Mesendoderm (in vitro differentiated cells): ENCODE results near the gene WDTC1.
"Not testable (repeated sequence)": the region's sequence is repeated elsewhere in the genome, so short reads cannot be mapped to it uniquely, and the experiment has no call there.

Experiments used
- DNase-seq: peaks from one replicate; pipeline ENCODE4 v3.0.0; 2013
- H2AK5ac ChIP-seq: 2 replicates; pipeline ENCODE4 v1.6.1; 2013; ENCODE audit warnings: low read length, inconsistent platforms
- H2BK120ac ChIP-seq: 2 replicates; pipeline ENCODE4 v1.6.1; 2013; ENCODE audit warnings: low read depth, mild to moderate bottlenecking, low read length, moderate library complexity, mixed read lengths
- H2BK15ac ChIP-seq: replicated peaks from 2 replicates; pipeline ENCODE4 v1.6.1; 2013; ENCODE audit warnings: low read depth, mild to moderate bottlenecking, moderate library complexity
- H2BK5ac ChIP-seq: 2 replicates; pipeline ENCODE4 v1.6.1; 2013; ENCODE audit warnings: low read length, inconsistent platforms
- H3K18ac ChIP-seq: 2 replicates; pipeline ENCODE4 v1.6.1; 2013; ENCODE audit warnings: mild to moderate bottlenecking, low read length, mixed read lengths
- H3K23ac ChIP-seq: one replicate; pipeline ENCODE4 v1.6.1; 2013; ENCODE audit warnings: low read length
- H3K27ac ChIP-seq: 2 replicates; pipeline ENCODE4 v1.5.1; 2013; ENCODE audit warnings: low read depth, mild to moderate bottlenecking, inconsistent platforms, low read length, moderate library complexity
- H3K27me3 ChIP-seq: 2 replicates; pipeline ENCODE4 v1.6.1; 2013; ENCODE audit warnings: low read length, control low read depth, mild to moderate bottlenecking, inconsistent platforms; ENCODE audit not compliant: insufficient read depth, poor library complexity
- H3K36me3 ChIP-seq: 2 replicates; pipeline ENCODE4 v1.6.1; 2013; ENCODE audit warnings: low read length, inconsistent platforms; ENCODE audit not compliant: control insufficient read depth, insufficient read depth
- H3K4ac ChIP-seq: one replicate; pipeline ENCODE4 v1.6.1; 2013; ENCODE audit warnings: low read depth, mild to moderate bottlenecking, low read length, moderate library complexity
- H3K4me1 ChIP-seq: 2 replicates; pipeline ENCODE4 v1.6.1; 2013; ENCODE audit warnings: low read depth, low read length, inconsistent platforms; ENCODE audit not compliant: control insufficient read depth
- H3K4me2 ChIP-seq: 2 replicates; pipeline ENCODE4 v1.6.1; 2013; ENCODE audit warnings: low read length
- H3K4me3 ChIP-seq: 2 replicates; pipeline ENCODE4 v1.5.1; 2013; ENCODE audit warnings: mild to moderate bottlenecking, low read length
- H3K56ac ChIP-seq: one replicate; pipeline ENCODE4 v1.6.1; 2013; ENCODE audit warnings: low read length
- H3K79me1 ChIP-seq: 2 replicates; pipeline ENCODE4 v1.6.1; 2013; ENCODE audit warnings: low read length, inconsistent platforms
- H3K79me2 ChIP-seq: 2 replicates; pipeline ENCODE4 v1.6.1; 2013; ENCODE audit warnings: mild to moderate bottlenecking, low read length; ENCODE audit not compliant: control insufficient read depth, insufficient read depth
- H3K9ac ChIP-seq: 2 replicates; pipeline ENCODE4 v1.6.1; 2013; ENCODE audit warnings: low read length, inconsistent platforms
- H4K5ac ChIP-seq: one replicate; pipeline ENCODE4 v1.6.1; 2013; ENCODE audit warnings: low read length
- H4K8ac ChIP-seq: one replicate; pipeline ENCODE4 v1.6.1; 2013; ENCODE audit warnings: low read depth, mild to moderate bottlenecking, control low read depth, low read length, moderate library complexity
- WGBS: extraction: QIAGEN DNeasy Blood & Tissue Kit; methylation state at CpG from one replicate; pipeline ENCODE4 v1.1.7; 2013; ENCODE audit warnings: low lambda C conversion rate, missing lambda C conversion rate; ENCODE audit not compliant: insufficient coverage; ENCODE audit errors: extremely low coverage; 5-methylcytosine and 5-hydroxymethylcytosine counted together

Gene WDTC1

DNA sequence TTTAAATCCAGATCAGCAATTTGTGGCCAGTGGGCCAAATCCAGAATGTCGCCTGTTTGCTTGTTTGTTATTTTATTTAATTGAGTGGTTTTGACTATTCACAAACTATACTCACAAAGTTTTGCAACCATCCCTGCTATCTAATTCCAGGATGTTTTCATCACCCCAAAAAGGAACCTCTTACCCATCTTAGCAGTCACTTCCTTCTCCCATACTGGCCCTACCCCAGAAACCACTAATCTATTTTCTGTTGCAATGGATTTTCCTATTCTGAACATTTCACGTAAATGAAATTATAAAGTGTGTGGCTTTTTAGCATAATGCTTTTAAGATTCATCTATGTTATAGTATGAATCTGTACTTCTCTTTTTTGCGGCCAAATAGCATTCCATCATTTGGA, 41.3 kb downstream of the WDTC1 start:
- H3K4ac ChIP-seq: no peak overlapping the region
- H3K4me2 ChIP-seq: no peak overlapping the region
- H3K79me1 ChIP-seq: no peaks in the 10 kb centered on the region
- H3K36me3 ChIP-seq: no peaks in the 10 kb centered on the region
- H2BK120ac ChIP-seq: no peak overlapping the region
- no peak overlapping the region for H2AK5ac ChIP-seq
- H3K27me3 ChIP-seq: no peaks in the 10 kb centered on the region
- H3K27ac ChIP-seq: no peak overlapping the region
- no peak overlapping the region for H3K9ac ChIP-seq
- DNase-seq: no peak
- H4K8ac ChIP-seq: no peak overlapping the region
- H3K79me2 ChIP-seq: no peaks in the 10 kb centered on the region
- H3K18ac ChIP-seq: no peak overlapping the region
- no peaks in the 10 kb centered on the region for H3K4me1 ChIP-seq
- no peak overlapping the region for H3K56ac ChIP-seq
- no peak overlapping the region for H2BK5ac ChIP-seq
- no CpG with 5 or more reads among the region's 3 CpGs for WGBS
- no peak overlapping the region for H2BK15ac ChIP-seq
- H4K5ac ChIP-seq: no peak overlapping the region
- no peak overlapping the region for H3K23ac ChIP-seq
- no peak overlapping the region for H3K4me3 ChIP-seq

DNA sequence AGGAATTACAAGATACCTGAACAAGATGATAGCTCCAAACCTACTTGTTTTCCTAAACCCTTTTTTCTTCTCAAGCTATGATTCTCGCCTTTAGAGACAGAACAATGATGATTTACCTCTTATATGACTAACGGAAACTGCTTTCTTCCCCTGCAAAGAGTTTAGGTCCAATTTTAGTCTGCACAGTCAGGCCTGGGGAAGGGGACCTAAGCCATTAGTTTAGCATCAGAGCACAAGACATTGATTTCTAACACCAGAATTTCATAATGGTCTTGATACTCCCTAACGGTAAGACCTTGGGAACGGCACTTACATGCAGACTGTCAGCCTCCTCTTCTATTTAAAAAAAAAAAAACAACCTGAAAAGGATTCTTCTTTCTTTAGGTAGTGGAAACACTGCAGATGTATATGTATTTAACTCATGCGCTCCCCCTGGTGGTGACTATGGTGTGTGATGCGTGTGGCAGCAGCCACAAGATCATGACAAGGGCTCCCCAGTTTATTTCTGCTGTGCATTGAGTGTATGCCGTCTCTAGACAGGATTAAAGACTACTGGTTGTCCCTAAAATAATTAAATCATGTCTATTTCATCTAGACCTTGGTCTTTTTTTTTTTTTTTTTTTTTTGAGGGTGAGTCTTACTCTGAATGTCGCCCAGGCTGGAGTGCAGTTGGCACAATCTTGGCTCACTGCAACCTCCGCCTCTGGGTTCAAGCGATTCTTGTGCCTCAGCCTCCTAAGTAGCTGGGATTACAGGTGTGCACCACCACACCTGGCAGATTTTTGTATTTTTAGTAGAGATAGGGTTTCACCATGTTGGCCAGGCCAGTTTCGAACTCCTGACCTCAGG, 50.2 kb downstream of the WDTC1 start:
- Histone ChIP-seq H3K79me1 (no peaks in the 10 kb centered on the region), H3K4ac (no peak overlapping the region), H3K4me3 (no peak overlapping the region), H2AK5ac (no peak overlapping the region), H3K27me3 (no peaks in the 10 kb centered on the region), H2BK120ac (no peak overlapping the region), H4K5ac (no peak overlapping the region), H2BK5ac (no peak overlapping the region), H3K18ac (no peak overlapping the region), H4K8ac (no peak overlapping the region), H3K9ac (no peak overlapping the region), H3K79me2 (no peaks in the 10 kb centered on the region), H3K56ac (no peak overlapping the region), H3K27ac (no peak overlapping the region), H3K4me1 (no peaks in the 10 kb centered on the region), H3K4me2 (no peak overlapping the region), H3K36me3 (no peaks in the 10 kb centered on the region), H2BK15ac (no peak overlapping the region), H3K23ac (no peak overlapping the region)
- no CpG with 5 or more reads among the region's 11 CpGs for WGBS
- DNase-seq: peak; percentile 78

DNA sequence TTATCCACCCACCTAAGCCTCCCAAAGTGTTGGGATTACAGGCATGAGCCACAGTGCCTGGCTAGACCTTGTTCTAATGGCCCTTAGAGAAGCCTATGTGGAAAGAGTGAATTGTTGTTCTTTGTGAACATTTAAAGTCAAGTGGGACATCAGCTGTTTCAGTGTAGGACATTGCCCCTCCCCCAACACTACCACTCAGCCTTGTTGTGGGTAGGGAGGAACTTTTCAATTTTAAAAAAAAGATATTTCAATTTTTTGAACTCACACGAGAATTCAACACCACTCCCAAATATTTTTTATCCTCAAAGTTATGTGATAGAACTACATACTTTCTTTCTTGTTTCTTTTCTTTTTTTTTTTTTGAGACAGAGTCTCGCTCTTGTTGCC, 50.8 kb downstream of the WDTC1 start:
- Histone ChIP-seq H3K4ac (no peak overlapping the region), H3K79me1 (no peaks in the 10 kb centered on the region), H3K9ac (no peak overlapping the region), H3K56ac (no peak overlapping the region), H3K4me3 (no peak overlapping the region), H3K27ac (no peak overlapping the region), H2BK15ac (no peak overlapping the region), H2BK120ac (no peak overlapping the region), H3K36me3 (no peaks in the 10 kb centered on the region), H3K4me1 (no peaks in the 10 kb centered on the region), H3K79me2 (no peaks in the 10 kb centered on the region), H3K18ac (no peak overlapping the region), H3K27me3 (no peaks in the 10 kb centered on the region), H3K23ac (no peak overlapping the region), H2BK5ac (no peak overlapping the region), H4K5ac (no peak overlapping the region), H3K4me2 (no peak overlapping the region), H2AK5ac (no peak overlapping the region), H4K8ac (no peak overlapping the region)
- DNase-seq: no peak
- WGBS: no CpG with 5 or more reads among the region's 2 CpGs

DNA sequence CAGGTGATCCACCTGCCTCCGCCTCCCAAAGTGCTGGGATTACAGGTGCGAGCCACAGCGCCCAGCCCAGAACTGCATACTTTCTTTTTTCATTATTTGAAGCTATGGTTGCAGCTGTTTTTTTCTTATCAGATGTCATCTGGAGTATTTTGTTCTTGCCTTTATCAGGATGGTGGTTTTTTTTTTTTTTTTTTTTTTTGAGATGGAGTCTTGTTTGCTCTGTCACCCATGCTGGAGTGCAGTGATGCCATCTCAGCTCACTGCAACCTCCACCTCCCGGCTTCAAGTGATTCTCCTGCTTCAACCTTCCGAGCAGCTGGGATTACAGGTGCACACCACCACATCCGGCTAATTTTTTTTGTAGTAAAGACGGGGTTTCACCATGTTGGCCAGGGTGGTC, 51.4 kb downstream of the WDTC1 start:
- not testable (repeated sequence) for H3K18ac ChIP-seq, H3K36me3 ChIP-seq, H4K5ac ChIP-seq, H3K27ac ChIP-seq, H3K4me1 ChIP-seq, H3K79me1 ChIP-seq, H3K27me3 ChIP-seq, H3K23ac ChIP-seq, H2AK5ac ChIP-seq, H2BK15ac ChIP-seq, H3K56ac ChIP-seq, H2BK120ac ChIP-seq, DNase-seq, H3K4ac ChIP-seq, H3K4me2 ChIP-seq, H3K79me2 ChIP-seq, H2BK5ac ChIP-seq, H4K8ac ChIP-seq, H3K9ac ChIP-seq, H3K4me3 ChIP-seq
- WGBS: no CpG with 5 or more reads among the region's 7 CpGs

DNA sequence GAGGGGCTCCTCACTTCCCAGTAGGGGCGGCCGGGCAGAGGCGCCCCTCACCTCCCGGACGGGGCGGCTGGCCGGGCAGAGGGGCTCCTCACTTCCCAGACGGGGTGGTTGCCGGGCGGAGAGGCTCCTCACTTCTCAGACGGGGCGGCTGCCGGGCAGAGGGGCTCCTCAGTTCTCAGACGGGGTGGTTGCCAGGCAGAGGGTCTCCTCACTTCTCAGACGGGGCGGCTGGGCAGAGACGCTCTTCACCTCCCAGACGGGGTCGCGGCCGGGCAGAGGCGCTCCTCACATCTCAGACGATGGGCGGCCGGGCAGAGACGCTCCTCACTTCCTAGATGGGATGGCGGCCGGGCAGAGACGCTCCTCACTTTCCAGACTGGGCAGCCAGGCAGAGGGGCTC, 54.7 kb downstream of the WDTC1 start:
- H3K18ac ChIP-seq, H2BK15ac ChIP-seq, DNase-seq, H3K27me3 ChIP-seq, H3K9ac ChIP-seq, H3K23ac ChIP-seq, H4K5ac ChIP-seq, H3K4me1 ChIP-seq, H4K8ac ChIP-seq, H2BK5ac ChIP-seq, H3K4me2 ChIP-seq, H3K79me1 ChIP-seq, H3K4ac ChIP-seq, H3K36me3 ChIP-seq, H3K56ac ChIP-seq, H3K4me3 ChIP-seq, H3K79me2 ChIP-seq, H2BK120ac ChIP-seq, H3K27ac ChIP-seq, H2AK5ac ChIP-seq: not testable (repeated sequence)
- no CpG with 5 or more reads among the region's 29 CpGs for WGBS

DNA sequence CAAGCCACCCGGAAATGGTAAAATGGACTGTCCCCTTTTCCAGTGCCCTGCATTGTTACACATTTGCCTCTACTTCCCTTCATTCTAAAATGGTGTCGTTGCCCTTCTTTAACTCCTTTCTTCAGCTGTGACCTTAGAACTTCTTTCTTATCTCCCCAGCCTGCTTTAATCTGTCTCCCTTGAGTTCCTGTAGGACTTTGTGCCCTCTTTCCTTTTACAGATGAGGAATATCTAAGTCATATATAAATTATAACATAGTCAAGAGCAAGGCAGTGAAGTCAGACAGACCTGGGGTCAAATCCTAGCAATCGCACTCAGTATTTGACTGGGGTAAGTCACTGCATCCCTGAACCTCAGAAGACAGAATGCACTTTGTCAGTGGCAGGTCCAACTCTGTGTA, 56.1 kb downstream of the WDTC1 start:
- WGBS: no CpG with 5 or more reads among the region's 3 CpGs
- H2BK5ac ChIP-seq: no peak overlapping the region
- no peak overlapping the region for H3K56ac ChIP-seq
- no peaks in the 10 kb centered on the region for H3K27me3 ChIP-seq
- H3K36me3 ChIP-seq: no peaks in the 10 kb centered on the region
- no peak overlapping the region for H3K4ac ChIP-seq
- no peak overlapping the region for H3K4me3 ChIP-seq
- H3K4me1 ChIP-seq: no peaks in the 10 kb centered on the region
- no peak overlapping the region for H3K4me2 ChIP-seq
- no peak overlapping the region for H4K5ac ChIP-seq
- no peak overlapping the region for H2BK120ac ChIP-seq
- no peak overlapping the region for H3K23ac ChIP-seq
- no peak overlapping the region for H3K27ac ChIP-seq
- H4K8ac ChIP-seq: no peak overlapping the region
- no peak overlapping the region for H2BK15ac ChIP-seq
- no peaks in the 10 kb centered on the region for H3K79me2 ChIP-seq
- H2AK5ac ChIP-seq: no peak overlapping the region
- H3K9ac ChIP-seq: no peak overlapping the region
- no peaks in the 10 kb centered on the region for H3K79me1 ChIP-seq
- H3K18ac ChIP-seq: no peak overlapping the region
- DNase-seq: no peak
